ENCODE measurements around the gene MYH6. TPM values are rescaled to one million over a fixed set of nuclear protein-coding genes. Genes with fewer than 3 reads are reported as not detected.

MYH6 gene
- total RNA-seq, 1 donor from 2014 or later = not detected

- H3K4me3 ChIP-seq (ENCODE audit: low read depth, low read length) = no peak overlapping the region
- TF ChIP-seq, protein P1, sequence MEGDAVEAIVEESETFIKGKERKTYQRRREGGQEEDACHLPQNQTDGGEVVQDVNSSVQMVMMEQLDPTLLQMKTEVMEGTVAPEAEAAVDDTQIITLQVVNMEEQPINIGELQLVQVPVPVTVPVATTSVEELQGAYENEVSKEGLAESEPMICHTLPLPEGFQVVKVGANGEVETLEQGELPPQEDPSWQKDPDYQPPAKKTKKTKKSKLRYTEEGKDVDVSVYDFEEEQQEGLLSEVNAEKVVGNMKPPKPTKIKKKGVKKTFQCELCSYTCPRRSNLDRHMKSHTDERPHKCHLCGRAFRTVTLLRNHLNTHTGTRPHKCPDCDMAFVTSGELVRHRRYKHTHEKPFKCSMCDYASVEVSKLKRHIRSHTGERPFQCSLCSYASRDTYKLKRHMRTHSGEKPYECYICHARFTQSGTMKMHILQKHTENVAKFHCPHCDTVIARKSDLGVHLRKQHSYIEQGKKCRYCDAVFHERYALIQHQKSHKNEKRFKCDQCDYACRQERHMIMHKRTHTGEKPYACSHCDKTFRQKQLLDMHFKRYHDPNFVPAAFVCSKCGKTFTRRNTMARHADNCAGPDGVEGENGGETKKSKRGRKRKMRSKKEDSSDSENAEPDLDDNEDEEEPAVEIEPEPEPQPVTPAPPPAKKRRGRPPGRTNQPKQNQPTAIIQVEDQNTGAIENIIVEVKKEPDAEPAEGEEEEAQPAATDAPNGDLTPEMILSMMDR (conservative IDR thresholded peaks at IDR 0.05; ENCODE audit: low read depth, low read length) = no peak
- DNase-seq (ENCODE audit: low read depth) = no peak
Measured at GRCh38 chr14:23442721-23443356, 34.8 kb upstream of the MYH6 start.

- DNase-seq (ENCODE audit: low read depth) = no peak
- TF ChIP-seq, protein P1 (conservative IDR thresholded peaks at IDR 0.05; ENCODE audit: low read depth, low read length) = no peak
- no peak overlapping the region for H3K4me3 ChIP-seq (ENCODE audit: low read depth, low read length)
Measured at GRCh38 chr14:23441076-23441475, 33.0 kb upstream of the MYH6 start.

GRCh38 chr14:23439107-23439835 lies 31.2 kb upstream of the MYH6 start:
- no peak overlapping the region for H3K4me3 ChIP-seq (ENCODE audit: low read depth, low read length)
- TF ChIP-seq, protein P1 (conservative IDR thresholded peaks at IDR 0.05; ENCODE audit: low read depth, low read length) = no peak
- no peak for DNase-seq (ENCODE audit: low read depth)

- H3K4me3 ChIP-seq (ENCODE audit: low read depth, low read length) = no peak overlapping the region
- TF ChIP-seq, protein P1 (conservative IDR thresholded peaks at IDR 0.05; ENCODE audit: low read depth, low read length) = no peak
- no peak for DNase-seq (ENCODE audit: low read depth)
Measured at GRCh38 chr14:23438101-23438971, 30.3 kb upstream of the MYH6 start.

- TF ChIP-seq, protein P1 (conservative IDR thresholded peaks at IDR 0.05; ENCODE audit: low read depth, low read length) = no peak
- no peak for DNase-seq (ENCODE audit: low read depth)
- no peak overlapping the region for H3K4me3 ChIP-seq (ENCODE audit: low read depth, low read length)
Measured at GRCh38 chr14:23437133-23438100, 29.3 kb upstream of the MYH6 start.
